ENCODE results near the gene PDCD4. TPM values are rescaled to one million over a fixed set of nuclear protein-coding genes. Genes with fewer than 3 reads are reported as not detected.

Gene PDCD4
- total and polyA plus RNA-seq, 2 donors (not counting 3 experiments of a cell fraction or from before 2014, with no cell fraction given): 14.4 to 47.9 TPM

DNA sequence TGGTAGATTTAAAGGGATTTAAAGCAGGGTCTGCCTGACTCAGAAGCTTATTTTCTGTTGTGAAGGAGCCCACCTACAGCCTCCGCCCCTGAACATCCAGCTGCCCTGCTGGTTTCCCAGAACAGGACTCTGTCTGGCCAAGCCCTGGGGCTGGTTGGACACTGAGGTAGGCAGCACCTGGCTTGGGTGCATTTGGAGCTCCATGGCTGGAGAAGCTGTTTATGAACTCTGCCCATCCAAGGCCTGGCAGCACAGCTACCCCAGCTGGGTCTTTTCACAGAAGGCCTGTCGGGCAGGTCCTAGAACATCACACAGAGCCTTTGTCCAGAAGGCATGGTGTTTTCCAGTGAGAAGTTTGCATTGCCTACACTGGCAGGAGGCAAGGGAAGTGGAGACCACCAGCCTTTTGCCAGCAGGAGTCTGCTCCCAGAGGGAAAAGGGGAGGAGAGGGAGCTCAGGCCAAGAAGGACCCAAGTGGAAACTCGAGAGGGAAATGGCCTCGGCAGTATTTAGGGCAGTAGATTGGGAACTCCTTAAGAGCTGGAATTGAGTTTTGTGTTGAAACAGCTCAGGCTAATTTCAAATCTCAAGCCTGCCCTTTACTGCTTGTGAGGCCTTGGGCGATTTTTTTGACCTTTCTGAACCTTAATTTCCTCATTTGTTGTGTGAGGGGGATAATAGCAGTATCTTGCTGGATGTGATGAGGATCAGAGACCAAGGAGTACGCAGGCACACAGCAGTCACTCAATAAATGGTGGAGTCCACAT lies 12.3 kb upstream of the PDCD4 start:
- no peak for FAIRE-seq

More for the DNA sequence above, 12.3 kb upstream of the PDCD4 start:
- Histone ChIP-seq H3K27me3 (ENCODE audit: control insufficient read depth in 2 of 2, insufficient read depth in 2 of 2, low read length in 2 of 2) (peaks cover 0 to 2% of the 10 kb centered on the region in 2 experiments), H3K79me2 (ENCODE audit: control insufficient read depth, insufficient read depth, low read length) (no peaks in the 10 kb centered on the region), H3K9ac (replicated peaks; ENCODE audit: extremely low read depth, insufficient read depth, low read length) (no peak overlapping the region), H3K27ac (ENCODE audit: insufficient read depth, low read depth, low read length) (no peak overlapping the region), H3K9me1 (replicated peaks; ENCODE audit: control insufficient read depth, extremely low read depth, insufficient read depth, low read length) (no peaks in the 10 kb centered on the region), H3K4me2 (ENCODE audit: insufficient read depth, low read length) (no peak overlapping the region), H3K36me3 (ENCODE audit: control insufficient read depth in 2 of 2, extremely low read depth in 1 of 2, insufficient read depth in 2 of 2, low read length in 2 of 2) (no peaks in the 10 kb centered on the region), H3K4me3 (replicated peaks in 1 of 3; ENCODE audit: insufficient read depth in 1 of 3, low read depth in 1 of 3, low read length in 3 of 3) (no peak overlapping the region), H2AFZ (ENCODE audit: low read depth, low read length) (no peak overlapping the region), H3K9me3 (replicated peaks; ENCODE audit: control insufficient read depth, insufficient read depth, low read length) (no peaks in the 10 kb centered on the region), H4K20me1 (replicated peaks; ENCODE audit: control insufficient read depth, extremely low read depth, insufficient read depth, low read length) (no peaks in the 10 kb centered on the region), H3K4me1 (ENCODE audit: control insufficient read depth, extremely low read depth, insufficient read depth, low read length) (no peaks in the 10 kb centered on the region)
- no TSS peak for BruUV-seq (replicated peaks)
- dilution Hi-C loops (cut with MboI; ENCODE audit: extremely low pct_ligation_motif_present, low sequenced_read_pairs) (no loop called here), intact Hi-C loops (cut with micrococcal nuclease) (no loop called here)
- ChIA-PET CTCF (interaction anchor here (1.0 kb wide), 2 partner anchors 70 to 113 kb away, joined by 3 to 4 read pairs; no protein-coding TSS in a partner anchor), POLR2A (no interaction called here)
- DNase-seq (ENCODE audit: low read depth, low spot score): no peak
- TF ChIP-seq POLR2AphosphoS5 (IDR thresholded peaks at IDR 0.05; ENCODE audit: insufficient read depth, low read depth, low read length): no peak
- TF ChIP-seq, protein P1, sequence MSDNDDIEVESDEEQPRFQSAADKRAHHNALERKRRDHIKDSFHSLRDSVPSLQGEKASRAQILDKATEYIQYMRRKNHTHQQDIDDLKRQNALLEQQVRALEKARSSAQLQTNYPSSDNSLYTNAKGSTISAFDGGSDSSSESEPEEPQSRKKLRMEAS (IDR thresholded peaks at IDR 0.05; ENCODE audit: insufficient read depth, insufficient read length): no peak
- TF ChIP-seq GATA2 (IDR thresholded peaks at IDR 0.05; ENCODE audit: insufficient read depth, insufficient read length, low read depth, low read length): no peak
- no peak for TF ChIP-seq EZH2 (IDR thresholded peaks at IDR 0.05; ENCODE audit: borderline replicate concordance, low read depth, low read length, severe bottlenecking)
- no peak for TF ChIP-seq FOS (IDR thresholded peaks at IDR 0.05; ENCODE audit: borderline replicate concordance, insufficient read depth, low read length)
- TF ChIP-seq MYC (IDR thresholded peaks at IDR 0.05; ENCODE audit: low read depth, low read length): no peak
- TF ChIP-seq, protein P2, sequence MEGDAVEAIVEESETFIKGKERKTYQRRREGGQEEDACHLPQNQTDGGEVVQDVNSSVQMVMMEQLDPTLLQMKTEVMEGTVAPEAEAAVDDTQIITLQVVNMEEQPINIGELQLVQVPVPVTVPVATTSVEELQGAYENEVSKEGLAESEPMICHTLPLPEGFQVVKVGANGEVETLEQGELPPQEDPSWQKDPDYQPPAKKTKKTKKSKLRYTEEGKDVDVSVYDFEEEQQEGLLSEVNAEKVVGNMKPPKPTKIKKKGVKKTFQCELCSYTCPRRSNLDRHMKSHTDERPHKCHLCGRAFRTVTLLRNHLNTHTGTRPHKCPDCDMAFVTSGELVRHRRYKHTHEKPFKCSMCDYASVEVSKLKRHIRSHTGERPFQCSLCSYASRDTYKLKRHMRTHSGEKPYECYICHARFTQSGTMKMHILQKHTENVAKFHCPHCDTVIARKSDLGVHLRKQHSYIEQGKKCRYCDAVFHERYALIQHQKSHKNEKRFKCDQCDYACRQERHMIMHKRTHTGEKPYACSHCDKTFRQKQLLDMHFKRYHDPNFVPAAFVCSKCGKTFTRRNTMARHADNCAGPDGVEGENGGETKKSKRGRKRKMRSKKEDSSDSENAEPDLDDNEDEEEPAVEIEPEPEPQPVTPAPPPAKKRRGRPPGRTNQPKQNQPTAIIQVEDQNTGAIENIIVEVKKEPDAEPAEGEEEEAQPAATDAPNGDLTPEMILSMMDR (IDR thresholded peaks at IDR 0.05; ENCODE audit: extremely low read depth in 1 of 2, insufficient read depth in 1 of 2, low read depth in 1 of 2, low read length in 2 of 2): no peak
- no peak for TF ChIP-seq POLR2A (IDR thresholded peaks at IDR 0.05; ENCODE audit: low read depth, low read length)
- TF ChIP-seq JUN (IDR thresholded peaks at IDR 0.05; ENCODE audit: borderline replicate concordance, insufficient read depth, insufficient read length, low read depth): no peak

Measured in endothelial cell of umbilical vein (primary cell).